PC-3 (cell line): ENCODE data around the gene ABTB2. TPM values are rescaled to one million over a fixed set of nuclear protein-coding genes. Genes with fewer than 3 reads are reported as not detected.

Source experiments
- ATAC-seq: fragments of 200-7000 bp; cut with Tn5 transposase; 2 replicates; pipeline ENCODE4 v1.9.1; 2020; ENCODE audit warnings: mild to moderate bottlenecking, moderate library complexity
- BruUV-seq: library from RNA; stranded (reverse); fragments of 400-500 nt; replicated peaks from 2 replicates; lab custom pipeline; 2021; lab: Mats Ljungman, UMichigan
- CTCF ChIA-PET: fragments of 300-600 bp; sonication (Branson Sonifier 250); formaldehyde crosslinking; loops from one replicate; lab custom pipeline; 2022; ENCODE audit warnings: antibody characterized with exemption; lab: Charles Lee
- POLR2A ChIA-PET: fragments of 300-600 bp; sonication (Branson Sonifier 250); formaldehyde crosslinking; loops from one replicate; lab custom pipeline; 2022; ENCODE audit warnings: antibody characterized with exemption; ENCODE audit not compliant: unreplicated experiment; lab: Charles Lee
- DNase-seq: peaks from one replicate; pipeline ENCODE4 v3.0.0-alpha.2; 2015
- H2AFZ ChIP-seq: fragments of 300-600 bp; sonication (generic); 2 replicates; pipeline ENCODE4 v1.6.0; 2016; ENCODE audit warnings: antibody characterized with exemption, low read length
- H3F3A ChIP-seq: fragments of 300-600 bp; sonication (generic); one replicate; pipeline ENCODE4 v1.6.0; 2017; ENCODE audit warnings: antibody characterized with exemption, low read length, control low read depth, mild to moderate bottlenecking; ENCODE audit not compliant: unreplicated experiment
- H3K27ac ChIP-seq: fragments of 300-600 bp; sonication (generic); 2 replicates; pipeline ENCODE4 v1.5.1; 2016; ENCODE audit warnings: mild to moderate bottlenecking, low read length
- H3K27me3 ChIP-seq: fragments of 300-600 bp; sonication (generic); 2 replicates; pipeline ENCODE4 v1.6.1; 2016; ENCODE audit warnings: low read length, mixed read lengths
- H3K36me3 ChIP-seq: fragments of 300-600 bp; sonication (generic); 2 replicates; pipeline ENCODE4 v1.6.1; 2016; ENCODE audit warnings: low read depth, mixed run types, low read length, mixed read lengths
- H3K4me1 ChIP-seq: fragments of 300-600 bp; sonication (generic); 2 replicates; pipeline ENCODE4 v1.5.1; 2016; ENCODE audit warnings: low read length; ENCODE audit not compliant: insufficient read depth
- H3K4me2 ChIP-seq: fragments of 300-600 bp; sonication (generic); 2 replicates; pipeline ENCODE4 v1.6.0; 2016; ENCODE audit warnings: low read length
- H3K4me3 ChIP-seq: fragments of 300-600 bp; sonication (generic); 2 replicates; pipeline ENCODE4 v1.5.1; 2016; ENCODE audit warnings: mild to moderate bottlenecking, low read length, mixed read lengths
- H3K79me2 ChIP-seq: fragments of 300-600 bp; sonication (generic); 2 replicates; pipeline ENCODE4 v1.6.1; 2017; ENCODE audit warnings: low read length, mixed read lengths
- H3K9ac ChIP-seq: fragments of 300-600 bp; sonication (generic); 2 replicates; pipeline ENCODE4 v1.6.0; 2016; ENCODE audit warnings: mild to moderate bottlenecking, low read length
- H3K9me2 ChIP-seq: fragments of 300-600 bp; sonication (generic); replicated peaks from 2 replicates; pipeline ENCODE4 v1.6.1; 2016; ENCODE audit warnings: mixed run types, low read length, mixed read lengths
- H3K9me3 ChIP-seq: fragments of 300-600 bp; sonication (generic); 2 replicates; pipeline ENCODE4 v1.6.1; 2016; ENCODE audit warnings: low read length, mixed read lengths
- H4K20me1 ChIP-seq: fragments of 300-600 bp; sonication (generic); 2 replicates; pipeline ENCODE4 v1.6.1; 2016; ENCODE audit warnings: low read length, mixed read lengths
- CTCF ChIP-seq: fragments of 300-600 bp; sonication (generic); conservative IDR thresholded peaks from 2 replicates; pipeline ENCODE4 v1.5.1; 2017; ENCODE audit warnings: antibody characterized with exemption, low read depth, mild to moderate bottlenecking, low read length
- EZH2 ChIP-seq: fragments of 300-600 bp; sonication (generic); IDR thresholded peaks from one replicate; pipeline ENCODE4 v1.6.1; 2017; ENCODE audit warnings: antibody characterized with exemption, mild to moderate bottlenecking, low read length; ENCODE audit not compliant: unreplicated experiment
- EZH2phosphoT487 ChIP-seq: fragments of 300-600 bp; sonication (generic); IDR thresholded peaks from 2 replicates; pipeline ENCODE4 v1.6.1; 2018; ENCODE audit warnings: mild to moderate bottlenecking, antibody characterized with exemption, low read length, borderline replicate concordance
- intact Hi-C: fragments of 100-400 bp; cut with micrococcal nuclease; formaldehyde crosslinking; loops from 2 replicates; pipeline ENCODE4 v1.9.0; 2023
- total RNA-seq: library from RNA; depleted of rRNA; stranded (reverse); fragments of >200 nt; gene quantifications from 2 replicates; pipeline ENCODE4 v1.2.3, GENCODE V29; 2014

Gene ABTB2
- total RNA-seq, 1 experiment from 2014 or later = 5.2 TPM

- H3K4me2 ChIP-seq = peak overlapping the region; percentile 76; the same call in 1 of the 2 replicates
- H2AFZ ChIP-seq = no peak overlapping the region
- intact Hi-C loops = no loop called here
- POLR2A ChIA-PET = no interaction called here
- H3K4me1 ChIP-seq = peaks cover 40% of the 10 kb centered on the region
- no peak overlapping the region for H3K4me3 ChIP-seq
- H3K9me3 ChIP-seq = no peaks in the 10 kb centered on the region
- ATAC-seq (no peak), DNase-seq (no peak)
- H4K20me1 ChIP-seq = 0 out of 2 replicates have a peak, but pooled peaks cover 7% of the 10 kb centered on the region
- no TSS peak for BruUV-seq
- TF ChIP-seq EZH2 = no peak
- no peak for TF ChIP-seq EZH2phosphoT487
- TF ChIP-seq CTCF = no peak
- no peaks in the 10 kb centered on the region for H3K27me3 ChIP-seq
- no peak overlapping the region for H3K27ac ChIP-seq
- no peak overlapping the region for H3K9ac ChIP-seq
- CTCF ChIA-PET = no interaction called here
- no peaks in the 10 kb centered on the region for H3K9me2 ChIP-seq
- H3K79me2 ChIP-seq = peaks cover 49% of the 10 kb centered on the region
- no peaks in the 10 kb centered on the region for H3K36me3 ChIP-seq
- peaks cover 10% of the 10 kb centered on the region for H3F3A ChIP-seq
Observed at GRCh38 chr11:34346551-34346950, 11.3 kb downstream of the ABTB2 start.

GRCh38 chr11:34345991-34346480 is 11.8 kb downstream of the ABTB2 start:
- no peaks in the 10 kb centered on the region for H3K36me3 ChIP-seq
- POLR2A ChIA-PET = no interaction called here
- H3K27me3 ChIP-seq = no peaks in the 10 kb centered on the region
- intact Hi-C loops = no loop called here
- H3K4me3 ChIP-seq = no peak overlapping the region; the same call in 1 of the 2 replicates
- no peaks in the 10 kb centered on the region for H3K9me3 ChIP-seq
- CTCF ChIA-PET = interaction anchor here (0.5 to 1.3 kb wide), 3 partner anchors 12 to 172 kb away, joined by 3 to 4 read pairs (median 3); partner anchors contain the start of gene ABTB2
- peaks cover 40% of the 10 kb centered on the region for H3K4me1 ChIP-seq
- DNase-seq (no peak), ATAC-seq (no peak)
- no peak overlapping the region for H3K9ac ChIP-seq
- no TSS peak for BruUV-seq
- H2AFZ ChIP-seq = no peak overlapping the region
- H3K9me2 ChIP-seq = no peaks in the 10 kb centered on the region
- H4K20me1 ChIP-seq = 0 out of 2 replicates have a peak, but pooled peaks cover 7% of the 10 kb centered on the region
- H3K27ac ChIP-seq = peak overlapping the region; percentile 69; the same call in 1 of the 2 replicates
- H3K4me2 ChIP-seq = peak overlapping the region; percentile 76
- peaks cover 10% of the 10 kb centered on the region for H3F3A ChIP-seq
- peaks cover 54% of the 10 kb centered on the region for H3K79me2 ChIP-seq
- TF ChIP-seq EZH2phosphoT487 = no peak
- TF ChIP-seq EZH2 = no peak
- no peak for TF ChIP-seq CTCF

- DNase-seq (no peak), ATAC-seq (no peak; the same call in 1 of the 2 replicates)
- H3K27ac ChIP-seq = peak overlapping the region; percentile 69
- ChIA-PET POLR2A (no interaction called here), CTCF (interaction anchor here (0.5 to 1.3 kb wide), 3 partner anchors 12 to 171 kb away, joined by 3 to 4 read pairs (median 3); partner anchors contain the start of gene ABTB2)
- peaks cover 59% of the 10 kb centered on the region for H3K79me2 ChIP-seq
- no peaks in the 10 kb centered on the region for H3K36me3 ChIP-seq
- H3K9me3 ChIP-seq = no peaks in the 10 kb centered on the region
- TF ChIP-seq EZH2phosphoT487 (no peak), CTCF (no peak), EZH2 (no peak)
- H2AFZ ChIP-seq = no peak overlapping the region
- intact Hi-C loops = no loop called here
- BruUV-seq = no TSS peak
- H4K20me1 ChIP-seq = 0 out of 2 replicates have a peak, but pooled peaks cover 7% of the 10 kb centered on the region
- peaks cover 40% of the 10 kb centered on the region for H3K4me1 ChIP-seq
- no peaks in the 10 kb centered on the region for H3K9me2 ChIP-seq
- H3K4me2 ChIP-seq = peak overlapping the region; percentile 76
- peaks cover 10% of the 10 kb centered on the region for H3F3A ChIP-seq
- H3K4me3 ChIP-seq = peak overlapping the region; percentile 32; the same call in 1 of the 2 replicates
- no peak overlapping the region for H3K9ac ChIP-seq
- H3K27me3 ChIP-seq = no peaks in the 10 kb centered on the region
Observed at GRCh38 chr11:34345540-34345876, 12.3 kb downstream of the ABTB2 start.
